BJ (cell line): ENCODE results near the gene SMAD5. TPM values are rescaled to one million over a fixed set of nuclear protein-coding genes. Genes with fewer than 3 reads are reported as not detected.

Experiments
- CTCF ChIA-PET: fragments of 350-600 bp; formaldehyde crosslinking; extraction: SDS; loops from one replicate; lab custom pipeline; 2021; ENCODE audit warnings: antibody characterized with exemption, inconsistent platforms; lab: Yijun Ruan, JAX
- POLR2A ChIA-PET: fragments of 300-600 bp; sonication (Branson Sonifier 250); formaldehyde crosslinking; extraction: SDS; loops from one replicate; lab custom pipeline; 2021; ENCODE audit warnings: antibody characterized with exemption; lab: Charles Lee
- DNase-seq: peaks from one replicate; pipeline ENCODE4 v3.0.0-alpha.2; 2011; ENCODE audit warnings: low read depth
- H3K27me3 ChIP-seq: 2 replicates; pipeline ENCODE4 v1.6.0; 2011; ENCODE audit warnings: low read length; ENCODE audit not compliant: control insufficient read depth, insufficient read depth
- H3K36me3 ChIP-seq: 2 replicates; pipeline ENCODE4 v1.5.1; 2011; ENCODE audit warnings: low read length; ENCODE audit not compliant: control insufficient read depth, insufficient read depth
- H3K4me3 ChIP-seq: 2 replicates; pipeline ENCODE4 v1.5.1; 2011; ENCODE audit warnings: low read depth, mild to moderate bottlenecking, control low read depth, low read length
- polyA plus RNA-seq: library from polyadenylated mRNA; depleted of rRNA; stranded (reverse); fragments of >200 nt; gene quantifications from 2 replicates; pipeline ENCODE4 v1.2.3, GENCODE V29; 2011
- TF ChIP-seq, protein P1 (sequence below): IDR thresholded peaks from 2 replicates; pipeline ENCODE4 v1.5.1; 2011; ENCODE audit warnings: low read depth, mild to moderate bottlenecking, control low read depth, inconsistent platforms, low read length, moderate library complexity; ENCODE audit not compliant: insufficient read depth

Gene SMAD5
- polyA plus RNA-seq, 1 experiment: 34.3 TPM

DNA sequence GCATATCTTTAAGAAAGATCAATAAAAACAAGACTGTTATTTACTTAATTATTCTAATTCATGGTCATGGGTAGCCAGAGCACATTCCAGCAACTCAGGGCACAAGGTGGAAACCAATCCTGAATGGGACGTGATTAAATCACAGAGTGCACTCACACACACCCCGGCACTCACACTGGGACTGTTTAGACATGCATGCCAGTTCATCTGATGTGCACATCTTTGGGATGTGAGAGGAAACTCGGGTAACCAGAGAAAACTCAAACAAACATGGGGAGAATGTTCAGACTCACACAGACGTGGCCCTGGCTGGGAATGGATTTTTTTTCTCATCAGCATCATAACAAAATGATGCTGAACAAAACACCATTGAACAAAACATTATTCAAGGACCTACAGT is 29.4 kb downstream of the SMAD5 start:
- ChIA-PET CTCF (interaction anchor here (1.8 kb wide), 1 partner anchor 12 kb away, joined by 13 read pairs; no protein-coding TSS in a partner anchor), POLR2A (no interaction called here)
- no peak for DNase-seq
- TF ChIP-seq, protein P1, sequence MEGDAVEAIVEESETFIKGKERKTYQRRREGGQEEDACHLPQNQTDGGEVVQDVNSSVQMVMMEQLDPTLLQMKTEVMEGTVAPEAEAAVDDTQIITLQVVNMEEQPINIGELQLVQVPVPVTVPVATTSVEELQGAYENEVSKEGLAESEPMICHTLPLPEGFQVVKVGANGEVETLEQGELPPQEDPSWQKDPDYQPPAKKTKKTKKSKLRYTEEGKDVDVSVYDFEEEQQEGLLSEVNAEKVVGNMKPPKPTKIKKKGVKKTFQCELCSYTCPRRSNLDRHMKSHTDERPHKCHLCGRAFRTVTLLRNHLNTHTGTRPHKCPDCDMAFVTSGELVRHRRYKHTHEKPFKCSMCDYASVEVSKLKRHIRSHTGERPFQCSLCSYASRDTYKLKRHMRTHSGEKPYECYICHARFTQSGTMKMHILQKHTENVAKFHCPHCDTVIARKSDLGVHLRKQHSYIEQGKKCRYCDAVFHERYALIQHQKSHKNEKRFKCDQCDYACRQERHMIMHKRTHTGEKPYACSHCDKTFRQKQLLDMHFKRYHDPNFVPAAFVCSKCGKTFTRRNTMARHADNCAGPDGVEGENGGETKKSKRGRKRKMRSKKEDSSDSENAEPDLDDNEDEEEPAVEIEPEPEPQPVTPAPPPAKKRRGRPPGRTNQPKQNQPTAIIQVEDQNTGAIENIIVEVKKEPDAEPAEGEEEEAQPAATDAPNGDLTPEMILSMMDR: no peak
- Histone ChIP-seq H3K36me3 (no peaks in the 10 kb centered on the region; the same call in 1 of the 2 replicates), H3K4me3 (no peak overlapping the region), H3K27me3 (no peaks in the 10 kb centered on the region)

DNA sequence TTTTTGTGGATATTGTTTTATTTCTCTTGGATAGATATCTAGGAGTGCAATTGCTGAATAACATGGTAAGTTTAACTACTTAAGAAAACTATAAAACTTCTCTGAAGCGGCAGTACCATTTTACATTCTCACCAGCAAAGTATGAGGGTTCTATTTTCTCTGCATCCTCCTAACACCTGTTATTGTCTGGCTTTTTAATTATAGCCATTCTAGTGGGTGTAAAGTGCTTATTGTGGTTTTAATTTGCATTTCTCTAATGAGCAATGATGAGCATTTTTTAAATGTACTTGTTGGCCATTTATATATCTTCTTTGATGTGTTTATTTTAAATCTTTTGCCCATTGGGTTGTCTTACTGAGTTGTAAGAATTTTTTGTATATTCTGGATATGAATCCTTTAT is 31.6 kb downstream of the SMAD5 start:
- Histone ChIP-seq H3K36me3 (no peaks in the 10 kb centered on the region; the same call in 1 of the 2 replicates), H3K27me3 (no peaks in the 10 kb centered on the region), H3K4me3 (no peak overlapping the region)
- TF ChIP-seq, protein P1: no peak
- CTCF ChIA-PET: interaction anchor here (1.2 kb wide), 1 partner anchor 10 kb away, joined by 3 read pairs; no protein-coding TSS in a partner anchor
- DNase-seq: no peak
- POLR2A ChIA-PET: no interaction called here

DNA sequence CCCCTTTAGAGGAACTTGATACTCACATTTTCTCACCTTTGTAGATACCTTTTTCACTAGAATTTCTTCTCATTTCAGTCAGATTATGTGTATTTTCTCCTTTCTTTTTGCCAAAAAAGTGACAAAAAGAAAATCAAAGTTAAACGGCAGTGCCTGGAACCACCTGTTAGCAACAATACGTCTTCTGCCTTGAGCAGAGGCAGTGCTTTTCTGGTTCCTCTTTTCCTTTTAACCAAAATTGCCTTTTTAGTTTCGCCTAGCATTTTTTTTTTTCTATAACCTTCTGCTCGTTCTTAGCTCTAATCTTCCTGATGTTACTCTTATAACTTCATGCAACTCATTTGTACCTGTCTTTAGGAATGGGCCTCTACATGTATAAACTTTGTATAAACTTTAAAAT is 34.3 kb downstream of the SMAD5 start:
- ChIA-PET CTCF (no interaction called here), POLR2A (no interaction called here)
- no peak overlapping the region for H3K4me3 ChIP-seq
- H3K36me3 ChIP-seq: no peaks in the 10 kb centered on the region
- no peak for DNase-seq
- TF ChIP-seq, protein P1: no peak
- no peaks in the 10 kb centered on the region for H3K27me3 ChIP-seq

DNA sequence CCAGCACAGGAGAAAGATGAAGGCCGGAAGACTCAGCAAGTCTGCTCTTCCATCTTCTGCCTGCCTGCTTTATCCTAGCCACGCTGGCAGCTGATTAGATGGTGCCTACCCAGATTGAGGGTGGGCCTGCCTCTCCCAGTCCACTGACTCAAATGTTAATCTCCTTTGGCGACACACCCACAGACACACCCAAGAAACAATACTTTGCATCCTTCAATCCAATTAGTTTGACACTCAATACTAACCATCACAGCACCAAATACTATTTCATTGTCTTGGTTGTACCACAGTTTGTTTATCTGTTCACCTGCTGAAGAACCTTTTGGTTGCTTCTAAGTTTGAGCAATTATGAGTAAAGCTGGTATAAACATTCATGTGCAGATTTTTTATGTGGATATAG is 36.6 kb downstream of the SMAD5 start:
- Histone ChIP-seq H3K36me3 (0 out of 2 replicates have a peak, but pooled peaks cover 2% of the 10 kb centered on the region), H3K27me3 (no peaks in the 10 kb centered on the region), H3K4me3 (no peak overlapping the region)
- POLR2A ChIA-PET: no interaction called here
- CTCF ChIA-PET: interaction anchor here (1.4 kb wide), 1 partner anchor 87 kb away, joined by 4 read pairs; no protein-coding TSS in a partner anchor
- TF ChIP-seq, protein P1: no peak
- DNase-seq: no peak

DNA sequence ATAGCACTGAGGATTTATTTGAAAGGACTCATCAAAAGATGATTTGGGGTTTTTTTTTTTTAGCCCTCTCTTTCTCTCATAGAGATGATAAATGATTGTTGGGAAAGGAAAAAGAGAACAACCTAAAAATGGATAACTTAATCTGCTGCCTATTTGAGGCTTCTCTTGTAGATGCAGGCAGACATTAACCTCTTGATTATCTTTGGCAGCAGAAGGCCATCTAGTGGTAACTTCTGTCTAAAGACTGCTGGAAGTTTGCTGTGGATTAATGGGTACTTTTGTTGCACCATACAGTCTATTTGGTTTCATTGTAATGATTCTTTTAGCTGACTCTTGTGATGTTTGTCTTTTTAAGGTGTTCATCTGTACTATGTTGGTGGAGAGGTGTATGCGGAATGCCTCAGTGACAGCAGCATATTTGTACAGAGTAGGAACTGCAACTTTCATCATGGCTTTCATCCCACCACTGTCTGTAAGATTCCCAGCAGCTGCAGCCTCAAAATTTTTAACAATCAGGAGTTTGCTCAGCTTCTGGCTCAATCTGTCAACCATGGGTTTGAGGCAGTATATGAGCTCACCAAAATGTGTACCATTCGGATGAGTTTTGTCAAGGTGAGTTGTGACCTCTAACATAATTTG is 41.5 kb downstream of the SMAD5 start:
- CTCF ChIA-PET: interaction anchor here (0.6 to 2.7 kb wide), 10 partner anchors 9 to 288 kb away, joined by 3 to 13 read pairs (median 4); no protein-coding TSS in a partner anchor
- Histone ChIP-seq H3K4me3 (no peak overlapping the region), H3K27me3 (no peaks in the 10 kb centered on the region), H3K36me3 (peaks cover 3% of the 10 kb centered on the region)
- TF ChIP-seq, protein P1: peak; percentile 69
- POLR2A ChIA-PET: no interaction called here
- peak; percentile 6 for DNase-seq
